Mesenchymal stem cell (in vitro differentiated cells and primary cell): ENCODE measurements around the gene CCDC180.

Source experiments
- DNase-seq: peaks from one replicate; pipeline ENCODE4 v3.0.0-alpha.2; 2013
- H2AFZ ChIP-seq: one replicate; pipeline ENCODE4 v1.6.1; 2013; ENCODE audit warnings: low read depth, mild to moderate bottlenecking, control low read depth, inconsistent platforms, low read length, moderate library complexity
- H2AK5ac ChIP-seq: 2 replicates; pipeline ENCODE4 v1.6.1; 2013; ENCODE audit warnings: low read length, moderate library complexity, mild to moderate bottlenecking, inconsistent platforms; ENCODE audit not compliant: severe bottlenecking
- H2BK120ac ChIP-seq: one replicate; pipeline ENCODE4 v1.6.1; 2013; ENCODE audit warnings: low read depth, mild to moderate bottlenecking, inconsistent platforms, low read length, moderate library complexity
- H2BK12ac ChIP-seq, 2 experiments: one replicate each; pipeline ENCODE4 v1.6.1; 2013; ENCODE audit warnings: inconsistent platforms in 2 of 2, low read length in 2 of 2, mild to moderate bottlenecking in 2 of 2, moderate library complexity in 2 of 2, control low read depth in 1 of 2
- H2BK15ac ChIP-seq: one replicate; pipeline ENCODE4 v1.6.1; 2013; ENCODE audit warnings: mild to moderate bottlenecking, low read depth, inconsistent platforms; ENCODE audit not compliant: poor library complexity, severe bottlenecking
- H2BK5ac ChIP-seq: 2 replicates; pipeline ENCODE4 v1.6.1; 2013; ENCODE audit warnings: low read depth, mild to moderate bottlenecking, low read length, control low read depth, inconsistent platforms; ENCODE audit not compliant: poor library complexity, severe bottlenecking
- H3K14ac ChIP-seq, 2 experiments: one replicate each; pipeline ENCODE4 v1.6.1; 2013; ENCODE audit warnings: inconsistent platforms in 2 of 2, low read length in 2 of 2, control low read depth in 1 of 2, mild to moderate bottlenecking in 1 of 2, moderate library complexity in 1 of 2
- H3K18ac ChIP-seq, 2 experiments: one replicate each; pipeline ENCODE4 v1.6.1; 2013; ENCODE audit warnings: inconsistent platforms in 2 of 2, low read length in 2 of 2, control low read depth in 1 of 2, low read depth in 1 of 2, mild to moderate bottlenecking in 1 of 2
- H3K23ac ChIP-seq, 2 experiments: one replicate each; pipeline ENCODE4 v1.6.1; 2013; ENCODE audit warnings: inconsistent platforms in 2 of 2, low read length in 2 of 2, mild to moderate bottlenecking in 2 of 2, moderate library complexity in 2 of 2, control low read depth in 1 of 2
- H3K27ac ChIP-seq: 2 replicates; pipeline ENCODE4 v1.5.1; 2013; ENCODE audit warnings: mild to moderate bottlenecking, moderate library complexity, low read length, control low read depth, inconsistent platforms; ENCODE audit not compliant: poor library complexity, severe bottlenecking
- H3K27me3 ChIP-seq, 2 experiments: 2 replicates each; pipeline versions ENCODE4 v1.6.1 to v1.7.0; 2013; ENCODE audit warnings: low read length in 2 of 2, mild to moderate bottlenecking in 2 of 2, moderate library complexity in 2 of 2, control low read depth in 1 of 2, inconsistent platforms in 1 of 2; ENCODE audit not compliant: control insufficient read depth in 1 of 2, insufficient read depth in 1 of 2
- H3K36me3 ChIP-seq, 2 experiments: 2 replicates each; pipeline versions ENCODE4 v1.6.1 to v1.7.0; 2013; ENCODE audit warnings: low read length in 2 of 2, control low read depth in 1 of 2, inconsistent platforms in 1 of 2, low read depth in 1 of 2, mild to moderate bottlenecking in 1 of 2; ENCODE audit not compliant: insufficient read depth in 2 of 2, control insufficient read depth in 1 of 2
- H3K4ac ChIP-seq, 2 experiments: one replicate each; pipeline ENCODE4 v1.6.1; 2013; ENCODE audit warnings: inconsistent platforms in 2 of 2, low read length in 2 of 2, mild to moderate bottlenecking in 2 of 2, moderate library complexity in 2 of 2, control low read depth in 1 of 2, low read depth in 1 of 2
- H3K4me1 ChIP-seq: 2 replicates; pipeline ENCODE4 v1.6.1; 2013; ENCODE audit warnings: low read depth, low read length, control low read depth; ENCODE audit not compliant: control insufficient read depth, insufficient read depth
- H3K4me2 ChIP-seq: 2 replicates; pipeline ENCODE4 v1.6.1; 2013; ENCODE audit warnings: low read length, mild to moderate bottlenecking, inconsistent platforms; ENCODE audit not compliant: poor library complexity, severe bottlenecking
- H3K4me3 ChIP-seq, 2 experiments: 2 replicates each; pipeline versions ENCODE4 v1.5.1 to v1.7.0; 2013; ENCODE audit warnings: low read length in 2 of 2, mild to moderate bottlenecking in 2 of 2, control low read depth in 1 of 2, low read depth in 1 of 2; ENCODE audit not compliant: insufficient read depth in 1 of 2
- H3K79me1 ChIP-seq: replicated peaks from 2 replicates; pipeline ENCODE4 v1.6.1; 2013; ENCODE audit warnings: mild to moderate bottlenecking, control low read depth, low read length, inconsistent platforms; ENCODE audit not compliant: poor library complexity, severe bottlenecking
- H3K9ac ChIP-seq: 2 replicates; pipeline ENCODE4 v1.7.0; 2013; ENCODE audit warnings: mild to moderate bottlenecking, low read length, moderate library complexity
- H3K9me3 ChIP-seq: 2 replicates; pipeline ENCODE4 v1.7.0; 2013; ENCODE audit warnings: mild to moderate bottlenecking, low read length; ENCODE audit not compliant: control insufficient read depth
- H4K8ac ChIP-seq: one replicate; pipeline ENCODE4 v1.6.1; 2013; ENCODE audit warnings: inconsistent platforms, mild to moderate bottlenecking, low read length, moderate library complexity
- H4K91ac ChIP-seq: one replicate; pipeline ENCODE4 v1.6.1; 2013; ENCODE audit warnings: mild to moderate bottlenecking, low read length, inconsistent platforms
- WGBS: methylation state at CpG from one replicate; pipeline ENCODE4 v1.1.7; 2013; ENCODE audit warnings: mixed read lengths; 5-methylcytosine and 5-hydroxymethylcytosine counted together

CCDC180 gene

DNA sequence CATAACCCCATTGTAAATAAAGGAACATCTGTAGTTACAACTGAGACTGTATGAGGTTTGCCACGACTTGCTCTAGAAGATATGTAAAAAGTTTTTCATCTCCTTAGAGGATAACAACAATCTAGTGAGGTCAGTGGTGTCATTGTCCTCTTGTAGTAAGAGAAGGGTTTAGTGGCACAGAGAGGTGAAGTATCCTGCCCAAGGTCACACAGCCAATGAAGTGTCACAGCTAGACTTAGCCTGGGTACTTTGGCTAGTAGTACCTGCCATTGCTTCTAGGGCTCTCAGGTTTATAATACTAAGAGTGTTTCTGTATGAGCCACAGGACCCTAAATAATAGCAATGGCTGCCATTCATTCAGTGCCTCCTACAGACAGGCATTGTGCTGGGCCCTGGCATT, 13.8 kb downstream of the CCDC180 start:
- Histone ChIP-seq H4K8ac (no peak overlapping the region), H3K4me3 (no peak overlapping the region), H3K4me2 (no peak overlapping the region), H2BK120ac (no peak overlapping the region), H3K27me3 (no peaks in the 10 kb centered on the region), H3K9me3 (no peaks in the 10 kb centered on the region), H2BK12ac (no peak overlapping the region), H3K27ac (no peak overlapping the region), H4K91ac (no peak overlapping the region), H3K4ac (no peak overlapping the region), H3K23ac (no peak overlapping the region), H3K4me1 (no peaks in the 10 kb centered on the region), H3K9ac (no peak overlapping the region), H2AK5ac (no peak overlapping the region), H3K14ac (no peak overlapping the region), H3K18ac (no peak overlapping the region), H3K79me1 (no peaks in the 10 kb centered on the region), H3K36me3 (peaks cover 53 to 58% of the 10 kb centered on the region in 2 experiments), H2BK15ac (no peak overlapping the region), H2BK5ac (no peak overlapping the region), H2AFZ (no peak overlapping the region)
- WGBS: 100% methylated on average over 1 of the region's 1 CpG
- DNase-seq: no peak

DNA sequence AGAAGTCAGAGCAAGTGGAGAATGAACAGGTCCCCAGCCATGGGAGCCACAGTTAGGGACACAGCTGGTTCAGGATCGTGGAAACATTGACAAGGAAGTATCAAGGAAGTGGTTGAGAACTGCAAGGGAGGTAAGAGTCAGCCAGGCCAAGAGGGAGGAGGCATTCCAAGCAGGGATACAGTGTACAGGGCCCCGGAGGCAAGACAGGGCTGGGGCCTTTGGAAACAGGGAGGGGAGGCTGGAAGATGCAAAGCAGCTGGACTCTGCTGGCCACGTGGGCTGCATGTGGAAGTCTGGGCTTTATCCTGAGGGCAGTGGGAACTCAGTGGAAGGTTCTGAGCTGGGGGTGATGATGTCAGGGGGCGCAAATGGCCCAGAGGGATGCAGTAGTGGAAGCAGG, 14.2 kb downstream of the CCDC180 start:
- H3K4me2 ChIP-seq: no peak overlapping the region
- H3K9ac ChIP-seq: no peak overlapping the region
- no peak overlapping the region for H4K91ac ChIP-seq
- no peak overlapping the region for H2BK12ac ChIP-seq
- H2BK120ac ChIP-seq: no peak overlapping the region
- no peaks in the 10 kb centered on the region for H3K79me1 ChIP-seq
- no peak overlapping the region for H2BK15ac ChIP-seq
- no peak overlapping the region for H3K4ac ChIP-seq
- H3K18ac ChIP-seq: no peak overlapping the region
- no peak overlapping the region for H2AFZ ChIP-seq
- no peak overlapping the region for H4K8ac ChIP-seq
- no peaks in the 10 kb centered on the region for H3K27me3 ChIP-seq
- 87% methylated on average over 4 of the region's 4 CpGs for WGBS
- no peak for DNase-seq
- H3K4me3 ChIP-seq: no peak overlapping the region
- peaks cover 54 to 57% of the 10 kb centered on the region in 2 experiments for H3K36me3 ChIP-seq
- no peak overlapping the region for H3K27ac ChIP-seq
- H3K9me3 ChIP-seq: no peaks in the 10 kb centered on the region
- no peak overlapping the region for H3K14ac ChIP-seq
- no peak overlapping the region for H2AK5ac ChIP-seq
- H3K4me1 ChIP-seq: no peaks in the 10 kb centered on the region
- H3K23ac ChIP-seq: no peak overlapping the region
- no peak overlapping the region for H2BK5ac ChIP-seq

DNA sequence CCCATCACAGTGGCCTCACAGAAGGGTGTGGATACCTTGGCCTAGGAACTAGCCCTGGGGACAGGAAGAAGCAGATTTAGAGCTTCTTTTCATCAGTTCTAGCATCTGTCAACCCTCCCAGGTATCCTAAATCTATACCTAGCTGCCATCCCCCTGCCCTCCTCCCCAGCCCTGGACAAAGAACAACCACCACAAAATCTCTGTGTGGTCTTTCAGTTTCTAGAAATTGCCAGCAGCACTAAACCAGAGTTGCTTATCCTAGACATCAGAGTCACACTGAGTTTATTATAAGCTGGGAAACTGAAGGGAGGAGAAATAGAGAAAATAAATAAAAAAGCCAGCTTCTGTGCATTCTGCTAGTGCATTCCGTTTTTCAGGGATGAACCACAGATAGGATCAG, 14.6 kb downstream of the CCDC180 start:
- 83% methylated on average over 1 of the region's 1 CpG for WGBS
- no peak overlapping the region for H3K23ac ChIP-seq

DNA sequence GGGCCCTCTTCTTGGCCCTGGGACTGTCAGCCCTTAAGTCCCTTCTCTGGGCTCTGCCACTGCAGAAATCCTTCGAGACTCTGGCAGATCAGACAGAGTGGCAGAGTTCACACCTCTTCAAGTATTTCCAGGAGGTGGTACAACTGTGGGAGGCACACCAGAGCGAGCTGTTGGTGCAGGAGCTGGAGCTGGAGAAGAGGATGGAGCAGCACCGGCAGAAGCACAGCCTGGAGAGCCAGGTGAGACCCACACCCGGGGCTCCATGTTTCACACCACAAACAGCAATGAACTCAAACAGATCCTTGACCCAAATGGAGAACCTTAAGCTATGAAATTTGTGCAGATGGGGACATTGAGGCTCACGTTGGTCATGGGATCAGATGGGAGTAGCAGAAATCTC, 17.5 kb downstream of the CCDC180 start:
- no peak overlapping the region for H4K91ac ChIP-seq
- no peak overlapping the region for H3K4me3 ChIP-seq
- no peak overlapping the region for H2AK5ac ChIP-seq
- H2BK12ac ChIP-seq: no peak overlapping the region
- H2BK120ac ChIP-seq: no peak overlapping the region
- H2AFZ ChIP-seq: no peak overlapping the region
- no peak overlapping the region for H2BK15ac ChIP-seq
- no peak overlapping the region for H4K8ac ChIP-seq
- no peak overlapping the region for H3K23ac ChIP-seq
- no peak overlapping the region for H3K4ac ChIP-seq
- no peak overlapping the region for H3K27ac ChIP-seq
- 84% methylated on average over 3 of the region's 5 CpGs for WGBS
- H3K4me2 ChIP-seq: no peak overlapping the region
- H3K18ac ChIP-seq: no peak overlapping the region
- no peaks in the 10 kb centered on the region for H3K79me1 ChIP-seq
- H3K9me3 ChIP-seq: no peaks in the 10 kb centered on the region
- H3K36me3 ChIP-seq: peaks cover 41 to 46% of the 10 kb centered on the region in 2 experiments
- H3K14ac ChIP-seq: no peak overlapping the region
- H3K4me1 ChIP-seq: no peaks in the 10 kb centered on the region
- H3K9ac ChIP-seq: no peak overlapping the region
- H2BK5ac ChIP-seq: no peak overlapping the region
- no peaks in the 10 kb centered on the region for H3K27me3 ChIP-seq
- no peak for DNase-seq

More for the DNA sequence above, 14.6 kb downstream of the CCDC180 start:
- no peak overlapping the region for H3K14ac ChIP-seq
- no peak overlapping the region for H4K91ac ChIP-seq
- H3K27ac ChIP-seq: no peak overlapping the region
- no peak overlapping the region for H2AK5ac ChIP-seq
- H3K27me3 ChIP-seq: no peaks in the 10 kb centered on the region
- H3K79me1 ChIP-seq: no peaks in the 10 kb centered on the region
- no peak overlapping the region for H2BK12ac ChIP-seq
- H3K4me1 ChIP-seq: no peaks in the 10 kb centered on the region
- H3K36me3 ChIP-seq: peaks cover 51 to 53% of the 10 kb centered on the region in 2 experiments
- H3K4me3 ChIP-seq: no peak overlapping the region
- no peak overlapping the region for H2BK15ac ChIP-seq
- H3K18ac ChIP-seq: no peak overlapping the region
- DNase-seq: no peak
- no peak overlapping the region for H2BK120ac ChIP-seq
- no peak overlapping the region for H3K4ac ChIP-seq
- H3K4me2 ChIP-seq: no peak overlapping the region
- H3K9me3 ChIP-seq: no peaks in the 10 kb centered on the region
- H2BK5ac ChIP-seq: no peak overlapping the region
- no peak overlapping the region for H2AFZ ChIP-seq
- H4K8ac ChIP-seq: no peak overlapping the region
- H3K9ac ChIP-seq: no peak overlapping the region
